ENCODE results near the gene CAMSAP3. TPM values are rescaled to one million over a fixed set of nuclear protein-coding genes. Genes with fewer than 3 reads are reported as not detected.

Gene CAMSAP3
- total RNA-seq, 1 donor from 2014 or later = 1.1 TPM

DNA sequence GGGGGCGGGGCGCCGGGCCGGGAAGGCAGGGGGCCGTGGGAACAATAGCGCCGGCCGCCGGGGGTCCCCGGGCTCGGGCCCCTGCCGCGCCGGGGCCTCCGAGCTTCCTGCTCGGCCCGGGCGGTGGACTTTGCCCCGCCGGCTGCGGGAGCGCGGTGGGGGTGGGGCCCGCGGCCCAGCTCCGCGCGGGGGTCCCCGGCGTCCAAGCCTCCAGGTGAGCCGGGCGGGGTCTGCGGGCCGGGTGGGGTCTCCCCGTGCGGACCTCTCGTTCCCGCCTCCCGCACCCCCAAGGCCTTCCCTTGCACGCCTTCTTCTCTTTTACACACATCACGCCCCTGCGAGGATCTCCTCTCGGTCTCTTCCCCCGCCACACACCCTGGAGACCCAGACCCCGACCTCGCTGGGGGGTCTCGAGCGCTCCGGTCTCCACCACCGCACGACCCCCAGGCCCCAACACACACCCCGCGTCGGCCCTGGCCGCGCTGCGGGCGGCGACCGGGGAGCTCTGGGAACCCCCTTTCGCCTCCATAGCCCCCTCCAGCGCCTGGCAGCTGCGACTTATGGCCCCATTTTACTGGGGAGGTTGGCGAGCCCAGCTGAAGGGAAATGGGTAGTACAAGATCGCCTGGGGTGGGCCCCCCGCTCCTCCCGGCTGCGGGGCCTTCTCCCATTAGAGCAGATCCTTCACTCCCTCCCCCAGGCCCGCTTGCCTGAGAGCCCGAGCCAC, 711 bp downstream of the CAMSAP3 start:
- H3K9me3 Mint-ChIP-seq (ENCODE audit: unreplicated experiment) = no peaks in the 10 kb centered on the region
- H3K4me1 Mint-ChIP-seq (ENCODE audit: unreplicated experiment) = peaks cover 3% of the 10 kb centered on the region
- no peak overlapping the region for H3K27ac Mint-ChIP-seq (ENCODE audit: unreplicated experiment)
- TF ChIP-seq, protein P1, sequence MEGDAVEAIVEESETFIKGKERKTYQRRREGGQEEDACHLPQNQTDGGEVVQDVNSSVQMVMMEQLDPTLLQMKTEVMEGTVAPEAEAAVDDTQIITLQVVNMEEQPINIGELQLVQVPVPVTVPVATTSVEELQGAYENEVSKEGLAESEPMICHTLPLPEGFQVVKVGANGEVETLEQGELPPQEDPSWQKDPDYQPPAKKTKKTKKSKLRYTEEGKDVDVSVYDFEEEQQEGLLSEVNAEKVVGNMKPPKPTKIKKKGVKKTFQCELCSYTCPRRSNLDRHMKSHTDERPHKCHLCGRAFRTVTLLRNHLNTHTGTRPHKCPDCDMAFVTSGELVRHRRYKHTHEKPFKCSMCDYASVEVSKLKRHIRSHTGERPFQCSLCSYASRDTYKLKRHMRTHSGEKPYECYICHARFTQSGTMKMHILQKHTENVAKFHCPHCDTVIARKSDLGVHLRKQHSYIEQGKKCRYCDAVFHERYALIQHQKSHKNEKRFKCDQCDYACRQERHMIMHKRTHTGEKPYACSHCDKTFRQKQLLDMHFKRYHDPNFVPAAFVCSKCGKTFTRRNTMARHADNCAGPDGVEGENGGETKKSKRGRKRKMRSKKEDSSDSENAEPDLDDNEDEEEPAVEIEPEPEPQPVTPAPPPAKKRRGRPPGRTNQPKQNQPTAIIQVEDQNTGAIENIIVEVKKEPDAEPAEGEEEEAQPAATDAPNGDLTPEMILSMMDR (IDR thresholded peaks at IDR 0.05) = no peak
- DNase-seq (ENCODE audit: extremely low spot score, unreplicated experiment) = no peak
- no peaks in the 10 kb centered on the region for H3K36me3 Mint-ChIP-seq (ENCODE audit: unreplicated experiment)
- H3K4me3 Mint-ChIP-seq (ENCODE audit: unreplicated experiment) = peak overlapping the region; percentile 47
- peaks cover 41% of the 10 kb centered on the region for H3K27me3 Mint-ChIP-seq (ENCODE audit: unreplicated experiment)

DNA sequence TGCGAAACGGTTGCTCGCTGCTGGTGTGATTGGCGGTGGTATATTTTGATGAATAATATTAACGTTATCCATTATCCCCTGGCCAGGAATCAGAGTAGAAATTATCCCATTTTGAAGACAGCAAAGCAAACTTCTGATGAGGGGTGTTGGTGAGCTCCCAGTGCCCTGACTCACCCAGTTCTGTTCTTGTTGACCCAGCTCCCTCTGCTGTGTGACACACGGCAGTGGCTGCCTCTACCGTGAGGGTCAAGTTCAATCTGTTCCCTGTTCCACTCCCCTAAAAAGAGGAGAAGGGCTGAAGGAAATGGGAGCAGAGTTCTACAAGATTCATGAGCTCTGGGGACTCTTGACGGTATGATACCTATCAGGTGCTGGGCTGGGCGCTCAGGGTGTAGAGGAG, 2.0 kb downstream of the CAMSAP3 start:
- Mint-ChIP-seq H3K36me3 (ENCODE audit: unreplicated experiment) (no peaks in the 10 kb centered on the region), H3K4me3 (ENCODE audit: unreplicated experiment) (no peak overlapping the region), H3K9me3 (ENCODE audit: unreplicated experiment) (no peaks in the 10 kb centered on the region), H3K27me3 (ENCODE audit: unreplicated experiment) (peaks cover 45% of the 10 kb centered on the region), H3K4me1 (ENCODE audit: unreplicated experiment) (peaks cover 3% of the 10 kb centered on the region), H3K27ac (ENCODE audit: unreplicated experiment) (no peak overlapping the region)
- TF ChIP-seq, protein P1 (IDR thresholded peaks at IDR 0.05) = no peak
- DNase-seq (ENCODE audit: extremely low spot score, unreplicated experiment) = no peak

DNA sequence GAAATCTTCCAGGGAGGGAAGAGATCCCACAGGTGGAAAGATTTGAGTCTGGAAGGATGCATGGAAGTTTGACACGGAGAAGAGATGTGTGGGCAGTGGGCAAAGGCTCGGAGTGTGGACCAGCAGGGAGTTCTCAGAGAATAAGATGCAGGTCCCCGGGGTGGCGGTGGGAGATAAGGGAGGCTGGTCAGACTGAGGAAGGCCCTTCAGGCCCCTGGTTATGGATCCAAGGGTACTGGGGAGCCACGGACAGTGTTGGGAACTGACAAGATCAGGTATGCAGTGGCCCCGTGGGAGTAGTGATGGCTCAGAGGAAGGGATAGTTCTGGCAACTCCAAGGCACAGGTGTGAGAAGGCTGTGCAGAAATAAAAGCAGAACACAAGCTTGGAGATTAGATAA, 2.5 kb downstream of the CAMSAP3 start:
- no peak overlapping the region for H3K4me3 Mint-ChIP-seq (ENCODE audit: unreplicated experiment)
- H3K9me3 Mint-ChIP-seq (ENCODE audit: unreplicated experiment) = no peaks in the 10 kb centered on the region
- H3K36me3 Mint-ChIP-seq (ENCODE audit: unreplicated experiment) = no peaks in the 10 kb centered on the region
- no peak for DNase-seq (ENCODE audit: extremely low spot score, unreplicated experiment)
- H3K27me3 Mint-ChIP-seq (ENCODE audit: unreplicated experiment) = peaks cover 45% of the 10 kb centered on the region
- no peak overlapping the region for H3K27ac Mint-ChIP-seq (ENCODE audit: unreplicated experiment)
- H3K4me1 Mint-ChIP-seq (ENCODE audit: unreplicated experiment) = peaks cover 3% of the 10 kb centered on the region
- TF ChIP-seq, protein P1 (IDR thresholded peaks at IDR 0.05) = no peak

DNA sequence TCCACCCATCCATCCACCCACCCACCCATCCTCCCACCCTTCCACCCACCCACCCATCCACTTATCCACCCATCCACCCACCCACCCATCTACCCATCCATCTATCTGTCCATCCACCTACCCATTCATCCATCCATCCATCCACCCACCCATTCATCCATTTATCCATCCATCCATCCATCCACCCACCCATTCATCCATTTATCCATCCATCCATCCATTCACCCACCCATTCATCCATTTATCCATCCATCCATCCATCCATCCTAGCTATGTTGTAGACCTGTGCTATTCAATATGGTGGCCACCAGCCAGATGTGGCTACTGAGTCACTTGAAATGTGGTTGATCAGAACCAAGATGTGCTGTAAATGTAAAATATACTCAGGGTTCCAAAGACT, 5.1 kb downstream of the CAMSAP3 start:
- no peak for DNase-seq (ENCODE audit: extremely low spot score, unreplicated experiment)

DNA sequence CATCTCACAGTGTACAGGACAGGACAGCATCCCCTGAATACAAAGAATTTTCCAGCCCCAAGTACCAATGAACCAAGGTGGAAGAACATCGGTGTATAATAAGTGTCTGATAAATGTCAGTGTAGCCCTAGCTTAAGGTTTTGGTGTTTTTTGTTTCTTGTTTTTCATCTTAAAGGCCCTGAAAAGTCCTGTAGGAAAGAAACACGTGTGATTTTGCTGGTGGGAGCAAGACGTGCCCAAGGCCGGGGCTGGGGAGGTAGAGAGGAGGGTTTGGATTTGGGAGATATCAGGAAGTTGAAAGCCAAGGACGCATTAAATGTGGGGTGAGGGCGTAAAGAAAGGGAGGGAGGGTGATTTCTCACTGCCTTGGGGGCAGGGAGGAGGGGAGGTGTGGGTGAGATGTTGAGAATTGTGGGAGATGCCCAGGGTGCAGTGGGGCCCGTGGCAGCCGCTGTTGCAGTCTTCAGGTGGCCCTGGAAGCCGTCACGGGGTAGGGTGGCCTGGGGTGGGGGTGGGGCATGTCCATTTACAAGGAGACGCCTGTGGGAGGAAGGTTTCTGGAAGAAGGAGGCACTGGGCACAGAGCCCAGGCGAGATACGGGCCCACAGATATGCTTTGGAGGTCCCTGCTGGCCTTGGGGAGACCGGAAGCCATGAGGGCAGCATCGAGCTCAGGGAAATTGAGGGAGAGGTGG, 6.7 kb downstream of the CAMSAP3 start:
- Mint-ChIP-seq H3K9me3 (ENCODE audit: unreplicated experiment) (no peaks in the 10 kb centered on the region), H3K27me3 (ENCODE audit: unreplicated experiment) (peaks cover 18% of the 10 kb centered on the region), H3K36me3 (ENCODE audit: unreplicated experiment) (no peaks in the 10 kb centered on the region), H3K4me1 (ENCODE audit: unreplicated experiment) (no peaks in the 10 kb centered on the region), H3K4me3 (ENCODE audit: unreplicated experiment) (no peak overlapping the region), H3K27ac (ENCODE audit: unreplicated experiment) (no peak overlapping the region)
- DNase-seq (ENCODE audit: extremely low spot score, unreplicated experiment) = no peak
- TF ChIP-seq, protein P1 (IDR thresholded peaks at IDR 0.05) = no peak

More for the DNA sequence above, 5.1 kb downstream of the CAMSAP3 start:
- H3K4me1 Mint-ChIP-seq (ENCODE audit: unreplicated experiment) = no peaks in the 10 kb centered on the region
- H3K9me3 Mint-ChIP-seq (ENCODE audit: unreplicated experiment) = no peaks in the 10 kb centered on the region
- H3K4me3 Mint-ChIP-seq (ENCODE audit: unreplicated experiment) = no peak overlapping the region
- no peaks in the 10 kb centered on the region for H3K36me3 Mint-ChIP-seq (ENCODE audit: unreplicated experiment)
- TF ChIP-seq, protein P1 (IDR thresholded peaks at IDR 0.05) = no peak
- H3K27me3 Mint-ChIP-seq (ENCODE audit: unreplicated experiment) = peaks cover 24% of the 10 kb centered on the region
- H3K27ac Mint-ChIP-seq (ENCODE audit: unreplicated experiment) = no peak overlapping the region

All from osteocyte (in vitro differentiated cells).